Neuronal stem cell (in vitro differentiated cells): ENCODE data around the gene ABCC1.

Experiments used
- DNase-seq: peaks from one replicate; pipeline ENCODE4 v3.0.0-alpha.2; 2013; ENCODE audit warnings: low spot score
- H2AFZ ChIP-seq: one replicate; pipeline ENCODE4 v1.6.1; 2013; ENCODE audit warnings: mild to moderate bottlenecking, low read length, inconsistent platforms
- H2AK5ac ChIP-seq: 2 replicates; pipeline ENCODE4 v1.6.1; 2013; ENCODE audit warnings: low read depth, mild to moderate bottlenecking, inconsistent platforms, low read length, moderate library complexity, mixed read lengths
- H2BK120ac ChIP-seq: 2 replicates; pipeline ENCODE4 v1.6.1; 2013; ENCODE audit warnings: low read depth, mild to moderate bottlenecking, inconsistent platforms, low read length, moderate library complexity, mixed read lengths
- H2BK12ac ChIP-seq: one replicate; pipeline ENCODE4 v1.6.1; 2013; ENCODE audit warnings: low read length, inconsistent platforms
- H2BK15ac ChIP-seq: 2 replicates; pipeline ENCODE4 v1.6.1; 2013; ENCODE audit warnings: mild to moderate bottlenecking, low read length, inconsistent platforms, mixed read lengths
- H2BK5ac ChIP-seq: one replicate; pipeline ENCODE4 v1.6.1; 2013; ENCODE audit warnings: inconsistent platforms, mild to moderate bottlenecking, low read length, moderate library complexity
- H3K14ac ChIP-seq: one replicate; pipeline ENCODE4 v1.6.1; 2013; ENCODE audit warnings: low read length, inconsistent platforms
- H3K18ac ChIP-seq: 2 replicates; pipeline ENCODE4 v1.6.1; 2013; ENCODE audit warnings: low read length, inconsistent platforms
- H3K23ac ChIP-seq: 2 replicates; pipeline ENCODE4 v1.6.1; 2013; ENCODE audit warnings: low read depth, mild to moderate bottlenecking, mixed read lengths, low read length, inconsistent platforms; ENCODE audit not compliant: poor library complexity
- H3K27ac ChIP-seq: replicated peaks from 3 replicates; pipeline ENCODE4 v1.5.1; 2013; ENCODE audit warnings: low read length, inconsistent platforms
- H3K27me3 ChIP-seq, 3 experiments: 2 replicates each; pipeline ENCODE4 v1.6.1; 2013; ENCODE audit warnings: low read length in 3 of 3, mild to moderate bottlenecking in 2 of 3, inconsistent platforms in 1 of 3, low read depth in 1 of 3, mixed read lengths in 1 of 3, moderate library complexity in 1 of 3; ENCODE audit not compliant: control insufficient read depth in 3 of 3, insufficient read depth in 3 of 3
- H3K36me3 ChIP-seq, 2 donors: replicated peaks in 1 of 2; 2 replicates each; pipeline ENCODE4 v1.6.1; 2013; ENCODE audit warnings: low read length in 2 of 2; ENCODE audit not compliant: control insufficient read depth in 2 of 2, insufficient read depth in 2 of 2
- H3K4ac ChIP-seq: 2 replicates; pipeline ENCODE4 v1.6.1; 2013; ENCODE audit warnings: inconsistent platforms, mild to moderate bottlenecking, low read length, moderate library complexity
- H3K4me1 ChIP-seq, 2 donors: 1 replicate in 1 of 2; 2 replicates in 1 of 2; pipeline ENCODE4 v1.6.1; 2013; ENCODE audit warnings: low read length in 2 of 2, low read depth in 1 of 2; ENCODE audit not compliant: control insufficient read depth in 2 of 2, insufficient read depth in 1 of 2
- H3K4me2 ChIP-seq: one replicate; pipeline ENCODE4 v1.6.1; 2013; ENCODE audit warnings: mild to moderate bottlenecking, low read length, inconsistent platforms; ENCODE audit not compliant: insufficient read depth, poor library complexity, severe bottlenecking
- H3K4me3 ChIP-seq, 2 donors: 2 replicates each; pipeline ENCODE4 v1.5.1; 2013; ENCODE audit warnings: low read length in 2 of 2, mild to moderate bottlenecking in 2 of 2, inconsistent platforms in 1 of 2, moderate library complexity in 1 of 2
- H3K79me1 ChIP-seq: one replicate; pipeline ENCODE4 v1.6.1; 2013; ENCODE audit warnings: low read depth, mild to moderate bottlenecking, inconsistent platforms, low read length, moderate library complexity
- H3K9ac ChIP-seq: one replicate; pipeline ENCODE4 v1.6.1; 2013; ENCODE audit warnings: mild to moderate bottlenecking, low read depth, low read length, inconsistent platforms; ENCODE audit not compliant: poor library complexity
- H3K9me3 ChIP-seq, 2 donors: replicated peaks in 1 of 2; 2 replicates each; pipeline versions ENCODE3 to v1.6.1; 2013; ENCODE audit warnings: low read length in 2 of 2, mild to moderate bottlenecking in 2 of 2, inconsistent platforms in 1 of 2, low read depth in 1 of 2, mixed read lengths in 1 of 2, moderate library complexity in 1 of 2; ENCODE audit not compliant: control insufficient read depth in 2 of 2, insufficient read depth in 1 of 2
- H4K8ac ChIP-seq: one replicate; pipeline ENCODE4 v1.6.1; 2013; ENCODE audit warnings: low read depth, mild to moderate bottlenecking, inconsistent platforms, low read length, moderate library complexity
- H4K91ac ChIP-seq: one replicate; pipeline ENCODE4 v1.6.1; 2013; ENCODE audit warnings: low read length, low read depth, mild to moderate bottlenecking, inconsistent platforms; ENCODE audit not compliant: poor library complexity
- WGBS, 2 donors: extraction: QIAGEN DNeasy Blood & Tissue Kit; methylation state at CpG; one replicate each; pipeline ENCODE4 v1.1.7; 2013; ENCODE audit warnings: missing lambda C conversion rate in 2 of 2, mixed read lengths in 1 of 2; ENCODE audit not compliant: insufficient read length in 2 of 2, insufficient replicate concordance in 1 of 2; ENCODE audit errors: extremely low coverage in 2 of 2; 5-methylcytosine and 5-hydroxymethylcytosine counted together

ABCC1 gene

GRCh38 chr16:16168431-16168830 lies 219.0 kb downstream of the ABCC1 start:
- no peak overlapping the region for H2AFZ ChIP-seq
- no peak for DNase-seq
- WGBS, 2 donors, result no CpG with 5 or more reads among the region's 14 CpGs
- H2BK5ac ChIP-seq, result no peak overlapping the region
- H3K27me3 ChIP-seq, result no peaks in the 10 kb centered on the region
- H3K4ac ChIP-seq, result no peak overlapping the region
- H3K9me3 ChIP-seq, result peaks cover 0 to 2% of the 10 kb centered on the region in 2 donors
- H3K4me2 ChIP-seq, result no peak overlapping the region
- no peak overlapping the region for H3K23ac ChIP-seq
- no peaks in the 10 kb centered on the region for H3K79me1 ChIP-seq
- H4K8ac ChIP-seq, result no peak overlapping the region
- no peak overlapping the region for H4K91ac ChIP-seq
- H2BK12ac ChIP-seq, result no peak overlapping the region
- no peak overlapping the region for H2AK5ac ChIP-seq
- H3K4me1 ChIP-seq, result no peaks in the 10 kb centered on the region
- H3K14ac ChIP-seq, result no peak overlapping the region
- no peak overlapping the region for H2BK120ac ChIP-seq
- H3K27ac ChIP-seq, result no peak overlapping the region
- H3K4me3 ChIP-seq, result no peak overlapping the region
- H3K18ac ChIP-seq, result no peak overlapping the region
- H3K9ac ChIP-seq, result peak overlapping the region; percentile 60
- no peaks in the 10 kb centered on the region for H3K36me3 ChIP-seq
- no peak overlapping the region for H2BK15ac ChIP-seq

- Histone ChIP-seq H3K27ac (no peak overlapping the region), H4K8ac (no peak overlapping the region), H2BK5ac (no peak overlapping the region), H3K14ac (peak overlapping the region; percentile 56), H3K4ac (peak overlapping the region; percentile 98), H2BK120ac (no peak overlapping the region), H3K27me3 (no peaks in the 10 kb centered on the region), H3K4me3 (no peak overlapping the region), H3K4me2 (no peak overlapping the region), H3K9ac (peak overlapping the region; percentile 44), H3K23ac (peak overlapping the region; percentile 89), H3K4me1 (no peaks in the 10 kb centered on the region), H3K79me1 (no peaks in the 10 kb centered on the region), H3K9me3 (peaks cover 0 to 2% of the 10 kb centered on the region in 2 donors), H2BK12ac (peak overlapping the region; percentile 58), H3K36me3 (no peaks in the 10 kb centered on the region), H2AK5ac (peak overlapping the region; percentile 84), H2AFZ (no peak overlapping the region), H3K18ac (peak overlapping the region; percentile 80), H2BK15ac (no peak overlapping the region), H4K91ac (no peak overlapping the region)
- DNase-seq, result no peak
- no CpG with 5 or more reads among the region's 15 CpGs for WGBS, 2 donors
Measured at GRCh38 chr16:16169615-16170014, 220.2 kb downstream of the ABCC1 start.

- Histone ChIP-seq H3K36me3 (no peaks in the 10 kb centered on the region), H3K79me1 (no peaks in the 10 kb centered on the region), H3K4ac (no peak overlapping the region), H3K27ac (no peak overlapping the region), H2AFZ (no peak overlapping the region), H3K4me2 (no peak overlapping the region), H3K23ac (no peak overlapping the region), H2BK5ac (no peak overlapping the region), H3K4me3 (no peak overlapping the region), H3K14ac (no peak overlapping the region), H3K27me3 (no peaks in the 10 kb centered on the region), H3K4me1 (no peaks in the 10 kb centered on the region), H2BK120ac (no peak overlapping the region), H4K8ac (no peak overlapping the region), H2BK15ac (no peak overlapping the region), H2BK12ac (no peak overlapping the region), H3K9me3 (peaks cover 0 to 2% of the 10 kb centered on the region in 2 donors), H4K91ac (no peak overlapping the region), H3K9ac (no peak overlapping the region), H2AK5ac (no peak overlapping the region), H3K18ac (no peak overlapping the region)
- 100% methylated on average over 1 to 2 of the region's 4 CpGs for WGBS, 2 donors
- no peak for DNase-seq
Measured at GRCh38 chr16:16171332-16171919, 222.0 kb downstream of the ABCC1 start.

- H4K8ac ChIP-seq, result no peak overlapping the region
- H3K27ac ChIP-seq, result no peak overlapping the region
- H2AFZ ChIP-seq, result no peak overlapping the region
- no peak for DNase-seq
- no peaks in the 10 kb centered on the region for H3K4me1 ChIP-seq
- H3K4ac ChIP-seq, result no peak overlapping the region
- no peak overlapping the region for H2BK120ac ChIP-seq
- no peak overlapping the region for H2AK5ac ChIP-seq
- H3K14ac ChIP-seq, result no peak overlapping the region
- no peaks in the 10 kb centered on the region for H3K36me3 ChIP-seq
- H3K9me3 ChIP-seq, result peaks cover 0 to 2% of the 10 kb centered on the region in 2 donors
- H4K91ac ChIP-seq, result no peak overlapping the region
- H3K18ac ChIP-seq, result no peak overlapping the region
- H2BK5ac ChIP-seq, result no peak overlapping the region
- WGBS, 2 donors, result no CpG with 5 or more reads among the region's 4 CpGs
- H3K79me1 ChIP-seq, result no peaks in the 10 kb centered on the region
- no peak overlapping the region for H3K9ac ChIP-seq
- H3K4me2 ChIP-seq, result no peak overlapping the region
- H3K23ac ChIP-seq, result no peak overlapping the region
- no peak overlapping the region for H2BK15ac ChIP-seq
- no peak overlapping the region for H2BK12ac ChIP-seq
- no peaks in the 10 kb centered on the region for H3K27me3 ChIP-seq
- H3K4me3 ChIP-seq, result no peak overlapping the region
Measured at GRCh38 chr16:16172991-16173390, 223.6 kb downstream of the ABCC1 start.
